Measurements from ENCODE around the gene TSSK2.

TSSK2 gene

GRCh38 chr22:19119949-19120348, 11.2 kb upstream of the TSSK2 start:
- Histone ChIP-seq H3K4me1 (ENCODE audit: insufficient read depth, low read length) (peaks cover 44% of the 10 kb centered on the region), H3K9ac (ENCODE audit: low read length) (no peak overlapping the region), H3K27me3 (ENCODE audit: control insufficient read depth in 1 of 2, insufficient read depth in 2 of 2, low read length in 2 of 2) (no peaks in the 10 kb centered on the region), H3K27ac (ENCODE audit: low read depth, low read length) (no peak overlapping the region), H3K4me3 (ENCODE audit: low read depth in 1 of 2, low read length in 2 of 2) (peak overlapping the region in 1 of 2 donors; percentile 78), H3K36me3 (ENCODE audit: insufficient read depth, low read length) (no peaks in the 10 kb centered on the region), H3K9me3 (ENCODE audit: low read length) (no peaks in the 10 kb centered on the region)

- Histone ChIP-seq H3K4me3 (ENCODE audit: low read depth in 1 of 2, low read length in 2 of 2) (peak overlapping the region; percentile 78 to 94), H3K27me3 (ENCODE audit: control insufficient read depth in 1 of 2, insufficient read depth in 2 of 2, low read length in 2 of 2) (no peaks in the 10 kb centered on the region), H3K4me1 (ENCODE audit: insufficient read depth, low read length) (peaks cover 44% of the 10 kb centered on the region), H3K36me3 (ENCODE audit: insufficient read depth, low read length) (no peaks in the 10 kb centered on the region), H3K27ac (ENCODE audit: low read depth, low read length) (peak overlapping the region; percentile 89), H3K9ac (ENCODE audit: low read length) (peak overlapping the region; percentile 60), H3K9me3 (ENCODE audit: low read length) (no peaks in the 10 kb centered on the region)
These were observed 10.1 kb upstream of the TSSK2 start for GRCh38 chr22:19120829-19121630.

GRCh38 chr22:19121631-19122142, 9.4 kb upstream of the TSSK2 start:
- Histone ChIP-seq H3K4me1 (ENCODE audit: insufficient read depth, low read length) (peaks cover 43% of the 10 kb centered on the region), H3K27me3 (ENCODE audit: control insufficient read depth in 1 of 2, insufficient read depth in 2 of 2, low read length in 2 of 2) (no peaks in the 10 kb centered on the region), H3K27ac (ENCODE audit: low read depth, low read length) (peak overlapping the region; percentile 89), H3K9me3 (ENCODE audit: low read length) (no peaks in the 10 kb centered on the region), H3K9ac (ENCODE audit: low read length) (peak overlapping the region; percentile 60), H3K36me3 (ENCODE audit: insufficient read depth, low read length) (no peaks in the 10 kb centered on the region), H3K4me3 (ENCODE audit: low read depth in 1 of 2, low read length in 2 of 2) (peak overlapping the region; percentile 78 to 94)

GRCh38 chr22:19122143-19122751, 8.9 kb upstream of the TSSK2 start, which contains the start of gene DGCR2:
TSS of gene DGCR2 (minus strand) at chr22:19122412. CDS start at chr22:19122206, 206 bp downstream.
- Histone ChIP-seq H3K9ac (ENCODE audit: low read length) (peak within 1 kb of the TSS; percentile 60), H3K27ac (ENCODE audit: low read depth, low read length) (peak within 1 kb of the TSS; percentile 89), H3K4me3 (ENCODE audit: low read depth in 1 of 2, low read length in 2 of 2) (peak within 1 kb of the TSS; percentile 78 to 94), H3K9me3 (ENCODE audit: low read length) (no peaks in the 10 kb centered on the region), H3K36me3 (ENCODE audit: insufficient read depth, low read length) (no peaks in the 10 kb centered on the region), H3K4me1 (ENCODE audit: insufficient read depth, low read length) (peaks cover 37% of the 10 kb centered on the region), H3K27me3 (ENCODE audit: control insufficient read depth in 1 of 2, insufficient read depth in 2 of 2, low read length in 2 of 2) (no peaks in the 10 kb centered on the region)

GRCh38 chr22:19122752-19123492, 8.2 kb upstream of the TSSK2 start:
- Histone ChIP-seq H3K27me3 (ENCODE audit: control insufficient read depth in 1 of 2, insufficient read depth in 2 of 2, low read length in 2 of 2) (no peaks in the 10 kb centered on the region), H3K27ac (ENCODE audit: low read depth, low read length) (peak overlapping the region; percentile 89), H3K36me3 (ENCODE audit: insufficient read depth, low read length) (no peaks in the 10 kb centered on the region), H3K9me3 (ENCODE audit: low read length) (no peaks in the 10 kb centered on the region), H3K4me3 (ENCODE audit: low read depth in 1 of 2, low read length in 2 of 2) (peak overlapping the region; percentile 66 to 94), H3K9ac (ENCODE audit: low read length) (no peak overlapping the region), H3K4me1 (ENCODE audit: insufficient read depth, low read length) (peaks cover 34% of the 10 kb centered on the region)

- Histone ChIP-seq H3K27ac (ENCODE audit: low read depth, low read length) (no peak overlapping the region), H3K27me3 (ENCODE audit: control insufficient read depth in 1 of 2, insufficient read depth in 2 of 2, low read length in 2 of 2) (no peaks in the 10 kb centered on the region), H3K4me1 (ENCODE audit: insufficient read depth, low read length) (peaks cover 31% of the 10 kb centered on the region), H3K9me3 (ENCODE audit: low read length) (no peaks in the 10 kb centered on the region), H3K9ac (ENCODE audit: low read length) (no peak overlapping the region), H3K4me3 (ENCODE audit: low read depth in 1 of 2, low read length in 2 of 2) (no peak overlapping the region), H3K36me3 (ENCODE audit: insufficient read depth, low read length) (no peaks in the 10 kb centered on the region)
These were observed 7.2 kb upstream of the TSSK2 start for GRCh38 chr22:19123936-19124335.

GRCh38 chr22:19124377-19124776, 6.7 kb upstream of the TSSK2 start:
- Histone ChIP-seq H3K36me3 (ENCODE audit: insufficient read depth, low read length) (no peaks in the 10 kb centered on the region), H3K27ac (ENCODE audit: low read depth, low read length) (no peak overlapping the region), H3K9ac (ENCODE audit: low read length) (no peak overlapping the region), H3K4me1 (ENCODE audit: insufficient read depth, low read length) (peaks cover 26% of the 10 kb centered on the region), H3K4me3 (ENCODE audit: low read depth in 1 of 2, low read length in 2 of 2) (no peak overlapping the region), H3K27me3 (ENCODE audit: control insufficient read depth in 1 of 2, insufficient read depth in 2 of 2, low read length in 2 of 2) (no peaks in the 10 kb centered on the region), H3K9me3 (ENCODE audit: low read length) (no peaks in the 10 kb centered on the region)

GRCh38 chr22:19125011-19125410, 6.1 kb upstream of the TSSK2 start:
- H3K9me3 ChIP-seq (ENCODE audit: low read length), result no peaks in the 10 kb centered on the region
- no peak overlapping the region for H3K4me3 ChIP-seq (ENCODE audit: low read depth in 1 of 2, low read length in 2 of 2)
- peaks cover 20% of the 10 kb centered on the region for H3K4me1 ChIP-seq (ENCODE audit: insufficient read depth, low read length)
- H3K27me3 ChIP-seq (ENCODE audit: control insufficient read depth in 1 of 2, insufficient read depth in 2 of 2, low read length in 2 of 2), result no peaks in the 10 kb centered on the region
- H3K36me3 ChIP-seq (ENCODE audit: insufficient read depth, low read length), result no peaks in the 10 kb centered on the region
- no peak overlapping the region for H3K9ac ChIP-seq (ENCODE audit: low read length)
- no peak overlapping the region for H3K27ac ChIP-seq (ENCODE audit: low read depth, low read length)

- Histone ChIP-seq H3K27ac (ENCODE audit: low read depth, low read length) (no peak overlapping the region), H3K9ac (ENCODE audit: low read length) (no peak overlapping the region), H3K36me3 (ENCODE audit: insufficient read depth, low read length) (no peaks in the 10 kb centered on the region), H3K9me3 (ENCODE audit: low read length) (no peaks in the 10 kb centered on the region), H3K4me3 (ENCODE audit: low read depth in 1 of 2, low read length in 2 of 2) (no peak overlapping the region), H3K4me1 (ENCODE audit: insufficient read depth, low read length) (peaks cover 13% of the 10 kb centered on the region), H3K27me3 (ENCODE audit: control insufficient read depth in 1 of 2, insufficient read depth in 2 of 2, low read length in 2 of 2) (no peaks in the 10 kb centered on the region)
These were observed 5.4 kb upstream of the TSSK2 start for GRCh38 chr22:19125474-19126308.

- no peaks in the 10 kb centered on the region for H3K36me3 ChIP-seq (ENCODE audit: insufficient read depth, low read length)
- no peak overlapping the region for H3K9ac ChIP-seq (ENCODE audit: low read length)
- H3K4me1 ChIP-seq (ENCODE audit: insufficient read depth, low read length), result peaks cover 7% of the 10 kb centered on the region
- no peaks in the 10 kb centered on the region for H3K9me3 ChIP-seq (ENCODE audit: low read length)
- H3K27me3 ChIP-seq (ENCODE audit: control insufficient read depth in 1 of 2, insufficient read depth in 2 of 2, low read length in 2 of 2), result no peaks in the 10 kb centered on the region
- H3K4me3 ChIP-seq (ENCODE audit: low read depth in 1 of 2, low read length in 2 of 2), result no peak overlapping the region
- no peak overlapping the region for H3K27ac ChIP-seq (ENCODE audit: low read depth, low read length)
These were observed 4.5 kb upstream of the TSSK2 start for GRCh38 chr22:19126309-19127273.
